ENCODE results near the gene FAM76B. TPM values are rescaled to one million over a fixed set of nuclear protein-coding genes. Genes with fewer than 3 reads are reported as not detected.

The FAM76B gene
- total and polyA plus RNA-seq, 2 of the 13 experiments (the other 11 are each of a cell fraction or from before 2014, with no cell fraction given): 20.2 to 24.2 TPM

- TF ChIP-seq, protein P1, sequence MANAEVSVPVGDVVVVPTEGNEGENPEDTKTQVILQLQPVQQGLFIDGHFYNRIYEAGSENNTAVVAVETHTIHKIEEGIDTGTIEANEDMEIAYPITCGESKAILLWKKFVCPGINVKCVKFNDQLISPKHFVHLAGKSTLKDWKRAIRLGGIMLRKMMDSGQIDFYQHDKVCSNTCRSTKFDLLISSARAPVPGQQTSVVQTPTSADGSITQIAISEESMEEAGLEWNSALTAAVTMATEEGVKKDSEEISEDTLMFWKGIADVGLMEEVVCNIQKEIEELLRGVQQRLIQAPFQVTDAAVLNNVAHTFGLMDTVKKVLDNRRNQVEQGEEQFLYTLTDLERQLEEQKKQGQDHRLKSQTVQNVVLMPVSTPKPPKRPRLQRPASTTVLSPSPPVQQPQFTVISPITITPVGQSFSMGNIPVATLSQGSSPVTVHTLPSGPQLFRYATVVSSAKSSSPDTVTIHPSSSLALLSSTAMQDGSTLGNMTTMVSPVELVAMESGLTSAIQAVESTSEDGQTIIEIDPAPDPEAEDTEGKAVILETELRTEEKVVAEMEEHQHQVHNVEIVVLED (CRISPR knock-in tag; IDR thresholded peaks at IDR 0.05; ENCODE audit: borderline replicate concordance): peak; percentile 88
- TF ChIP-seq JDP2 (CRISPR knock-in tag; IDR thresholded peaks at IDR 0.05; ENCODE audit: borderline replicate concordance): no peak
- 0 out of 2 replicates have a peak, but pooled peaks have one; percentile 15 for TF ChIP-seq TFE3 (CRISPR knock-in tag; IDR thresholded peaks at IDR 0.05)
- TF ChIP-seq TAF15 (IDR thresholded peaks at IDR 0.05; ENCODE audit: low read depth, low read length, poor library complexity, severe bottlenecking): no peak
- 0 out of 2 replicates have a peak, but pooled peaks have one; percentile 15 for TF ChIP-seq EEA1 (CRISPR knock-in tag; IDR thresholded peaks at IDR 0.05; ENCODE audit: borderline replicate concordance)
- TF ChIP-seq NFAT5 (CRISPR knock-in tag; IDR thresholded peaks at IDR 0.05): no peak
- no peak for TF ChIP-seq RBAK (CRISPR knock-in tag; IDR thresholded peaks at IDR 0.05)
- TF ChIP-seq ZNF292 (CRISPR knock-in tag; IDR thresholded peaks at IDR 0.05; ENCODE audit: borderline replicate concordance, low read depth): no peak
- no peak for TF ChIP-seq SMARCC2 (IDR thresholded peaks at IDR 0.05)
- 0 out of 2 replicates have a peak, but pooled peaks have one; percentile 36 for TF ChIP-seq ZNF275 (CRISPR knock-in tag; IDR thresholded peaks at IDR 0.05; ENCODE audit: borderline replicate concordance)
- TF ChIP-seq MZF1 (CRISPR knock-in tag; IDR thresholded peaks at IDR 0.05; ENCODE audit: borderline replicate concordance): no peak
- TF ChIP-seq HHEX (CRISPR knock-in tag; IDR thresholded peaks at IDR 0.05): no peak
- peak; percentile 73 for TF ChIP-seq NR0B2 (CRISPR knock-in tag; IDR thresholded peaks at IDR 0.05)
- no peak; the same call in 1 of the 2 replicates for TF ChIP-seq ZNF121 (CRISPR knock-in tag; IDR thresholded peaks at IDR 0.05)
- TF ChIP-seq, protein P2, sequence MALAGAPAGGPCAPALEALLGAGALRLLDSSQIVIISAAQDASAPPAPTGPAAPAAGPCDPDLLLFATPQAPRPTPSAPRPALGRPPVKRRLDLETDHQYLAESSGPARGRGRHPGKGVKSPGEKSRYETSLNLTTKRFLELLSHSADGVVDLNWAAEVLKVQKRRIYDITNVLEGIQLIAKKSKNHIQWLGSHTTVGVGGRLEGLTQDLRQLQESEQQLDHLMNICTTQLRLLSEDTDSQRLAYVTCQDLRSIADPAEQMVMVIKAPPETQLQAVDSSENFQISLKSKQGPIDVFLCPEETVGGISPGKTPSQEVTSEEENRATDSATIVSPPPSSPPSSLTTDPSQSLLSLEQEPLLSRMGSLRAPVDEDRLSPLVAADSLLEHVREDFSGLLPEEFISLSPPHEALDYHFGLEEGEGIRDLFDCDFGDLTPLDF (CRISPR knock-in tag; IDR thresholded peaks at IDR 0.05): peak; percentile 99
- TF ChIP-seq ZNF570 (CRISPR knock-in tag; IDR thresholded peaks at IDR 0.05; ENCODE audit: borderline replicate concordance): no peak
- TF ChIP-seq PHF20 (CRISPR knock-in tag; IDR thresholded peaks at IDR 0.05): peak; percentile 93
Measured at GRCh38 chr11:95789506-95790122, at the start of gene FAM76B (continued).
